Fibroblast of villous mesenchyme (primary cell): ENCODE data around the gene SRGAP3. TPM values are rescaled to one million over a fixed set of nuclear protein-coding genes. Genes with fewer than 3 reads are reported as not detected.

Source experiments
- DNase-seq: peaks from one replicate; pipeline ENCODE4 v3.0.0-alpha.2; 2010; ENCODE audit warnings: low read depth
- H3K4me3 ChIP-seq: 2 replicates; pipeline ENCODE4 v1.5.1; 2011; ENCODE audit warnings: low read depth, mild to moderate bottlenecking, low read length
- CTCF ChIP-seq: IDR thresholded peaks from 2 replicates; pipeline ENCODE4 v1.5.1; 2012; ENCODE audit warnings: low read depth, mild to moderate bottlenecking, low read length; ENCODE audit not compliant: insufficient read depth
- total RNA-seq: library from RNA; depleted of rRNA; stranded (reverse); fragments of >200 nt; gene quantifications from 2 replicates; pipeline ENCODE4 v1.2.3, GENCODE V29; 2012

SRGAP3 gene
- total RNA-seq, 1 donor: 3.5 TPM

DNA sequence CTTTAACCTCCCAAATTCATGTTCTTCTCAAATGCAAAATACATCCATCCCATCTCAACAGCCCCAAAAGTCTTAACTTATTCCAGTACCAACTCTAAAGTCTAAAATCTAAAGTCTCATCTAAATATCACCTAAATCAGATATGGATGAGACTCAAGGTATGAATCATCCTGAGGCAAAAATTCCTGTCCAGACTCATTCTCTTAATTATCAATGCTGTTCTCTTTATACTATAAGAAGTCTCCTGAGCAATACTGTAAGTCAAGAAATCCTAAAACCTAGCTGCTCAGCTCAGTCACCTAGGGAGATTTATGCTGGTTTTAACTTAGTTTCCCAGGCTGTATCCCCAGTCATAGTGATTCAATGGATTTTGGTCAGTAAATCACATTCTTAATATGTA, 297.3 kb downstream of the SRGAP3 start:
- H3K4me3 ChIP-seq: no peak overlapping the region
- DNase-seq: no peak
- TF ChIP-seq CTCF: no peak

GRCh38 chr3:8945890-8946600, 303.4 kb downstream of the SRGAP3 start:
- H3K4me3 ChIP-seq: no peak overlapping the region
- no peak for TF ChIP-seq CTCF
- no peak for DNase-seq

DNA sequence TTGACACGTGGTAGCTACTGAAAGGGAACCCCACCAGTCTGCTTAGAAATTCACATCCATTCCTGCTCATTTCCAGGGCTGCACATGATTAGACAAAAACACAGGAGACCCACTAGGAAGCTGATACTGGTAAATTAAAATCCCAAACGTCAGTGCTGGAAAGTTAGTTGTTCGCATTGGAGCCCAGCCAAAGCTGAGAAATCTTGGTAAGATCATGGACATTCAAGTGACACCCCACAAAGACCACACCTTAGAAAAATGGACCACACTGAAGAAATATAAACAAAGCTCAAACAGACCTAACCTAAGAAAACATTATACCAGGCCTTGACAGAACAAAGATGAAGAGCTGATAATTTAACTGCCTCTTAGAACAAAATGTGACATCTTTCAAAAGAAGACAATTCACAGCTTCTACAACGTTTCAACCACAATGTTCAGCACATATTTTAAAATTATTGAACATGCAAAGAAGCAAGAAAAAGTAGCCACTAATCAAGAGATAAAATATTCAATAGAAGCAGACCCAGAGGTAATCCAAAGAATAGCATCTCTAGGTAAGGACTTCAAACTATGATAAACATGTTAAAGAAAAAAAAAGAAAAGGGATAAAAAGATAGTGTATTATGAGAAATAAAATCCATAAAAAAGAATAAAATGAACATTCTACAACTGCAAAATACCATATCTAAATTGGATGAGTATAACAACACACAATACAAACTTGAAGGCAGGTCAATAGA, 306.5 kb downstream of the SRGAP3 start:
- H3K4me3 ChIP-seq: no peak overlapping the region
- no peak for DNase-seq
- TF ChIP-seq CTCF: no peak

DNA sequence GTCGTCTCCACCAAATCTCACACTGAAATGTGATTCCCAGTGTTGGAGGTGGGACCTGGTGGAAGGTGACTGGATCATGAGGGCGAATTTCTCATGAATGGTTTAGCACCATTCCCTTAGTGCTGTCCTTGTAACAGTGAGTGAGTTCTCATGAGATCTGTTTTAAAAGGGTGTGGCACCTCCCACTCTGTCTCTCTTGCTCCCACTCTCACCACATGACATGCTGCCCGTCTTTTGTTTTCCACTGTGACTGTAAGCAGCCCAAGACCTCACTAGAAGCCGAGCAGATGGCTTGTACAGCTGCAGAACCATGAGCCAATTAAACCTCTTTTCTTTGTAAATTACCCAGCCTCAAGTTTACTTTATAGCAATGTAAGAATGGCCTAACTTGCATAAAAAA, 307.3 kb downstream of the SRGAP3 start:
- H3K4me3 ChIP-seq: no peak overlapping the region
- no peak for DNase-seq
- TF ChIP-seq CTCF: no peak

GRCh38 chr3:8938021-8938420, 311.4 kb downstream of the SRGAP3 start:
- DNase-seq: peak; percentile 39
- no peak overlapping the region for H3K4me3 ChIP-seq
- peak; percentile 53 for TF ChIP-seq CTCF

GRCh38 chr3:8937064-8938020, 312.1 kb downstream of the SRGAP3 start:
- TF ChIP-seq CTCF: no peak
- no peak overlapping the region for H3K4me3 ChIP-seq
- DNase-seq: peak; percentile 72
